PC-9 (cell line): ENCODE data around the gene CHN1.

Source experiments
- CTCF ChIP-seq: fragments of 200-600 bp; sonication (generic); conservative IDR thresholded peaks from 2 replicates; pipeline ENCODE4 v1.6.1; 2017; ENCODE audit warnings: mixed run types, antibody characterized with exemption, mild to moderate bottlenecking, moderate library complexity
- EZH2 ChIP-seq: fragments of 200-600 bp; sonication (generic); IDR thresholded peaks from 2 replicates; pipeline ENCODE4 v1.8.0; 2017; ENCODE audit warnings: antibody characterized with exemption, low read depth

- no peak for TF ChIP-seq CTCF
- TF ChIP-seq EZH2 = no peak
Observed at GRCh38 chr2:175026385-175026784, 21.2 kb upstream of the CHN1 start.
